ENCODE results near the gene NDUFS2.

Gene NDUFS2

DNA sequence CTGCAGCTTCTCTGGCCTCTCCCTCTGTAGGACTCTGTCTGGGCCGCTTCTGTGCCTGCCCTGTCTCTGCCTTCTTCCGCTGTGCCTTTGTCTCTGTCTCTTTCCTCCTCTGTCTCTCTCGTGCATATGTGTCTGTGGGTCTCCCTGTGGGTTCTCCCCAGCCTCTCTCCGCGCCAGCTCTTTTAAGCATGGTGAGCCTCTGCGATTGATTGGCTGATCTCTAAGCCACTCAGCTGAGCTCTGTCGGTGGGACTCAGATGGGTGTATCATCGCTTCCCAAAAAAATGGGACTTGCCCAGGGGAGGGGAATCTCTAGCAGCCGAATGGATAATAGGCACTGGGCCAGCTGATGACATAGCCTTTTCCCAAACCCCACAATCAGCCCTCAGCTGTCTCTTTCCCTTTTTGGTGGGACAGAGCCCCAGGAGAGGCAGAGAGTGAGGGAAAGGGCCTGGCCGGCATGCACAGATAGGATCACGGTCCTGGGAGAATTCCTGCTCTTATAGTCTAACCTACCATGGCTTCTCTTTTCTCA, 3.2 kb upstream of the NDUFS2 start, which contains the start of gene ADAMTS4:
ADAMTS4 (minus strand) TSS at position 158 of the 535 bp plus-strand sequence. CDS start 427 bp downstream, outside the sequence.
- H3K36me3 ChIP-seq, result no peaks in the 10 kb centered on the region
- DNase-seq, result no peak
- peaks cover 39% of the 10 kb centered on the region for H3K4me1 ChIP-seq
- no peaks in the 10 kb centered on the region for H3K27me3 ChIP-seq
- H3K4me3 ChIP-seq (ENCODE audit: low read depth, low read length), result peak within 1 kb of the TSS; percentile 34
- TF ChIP-seq, protein P1, sequence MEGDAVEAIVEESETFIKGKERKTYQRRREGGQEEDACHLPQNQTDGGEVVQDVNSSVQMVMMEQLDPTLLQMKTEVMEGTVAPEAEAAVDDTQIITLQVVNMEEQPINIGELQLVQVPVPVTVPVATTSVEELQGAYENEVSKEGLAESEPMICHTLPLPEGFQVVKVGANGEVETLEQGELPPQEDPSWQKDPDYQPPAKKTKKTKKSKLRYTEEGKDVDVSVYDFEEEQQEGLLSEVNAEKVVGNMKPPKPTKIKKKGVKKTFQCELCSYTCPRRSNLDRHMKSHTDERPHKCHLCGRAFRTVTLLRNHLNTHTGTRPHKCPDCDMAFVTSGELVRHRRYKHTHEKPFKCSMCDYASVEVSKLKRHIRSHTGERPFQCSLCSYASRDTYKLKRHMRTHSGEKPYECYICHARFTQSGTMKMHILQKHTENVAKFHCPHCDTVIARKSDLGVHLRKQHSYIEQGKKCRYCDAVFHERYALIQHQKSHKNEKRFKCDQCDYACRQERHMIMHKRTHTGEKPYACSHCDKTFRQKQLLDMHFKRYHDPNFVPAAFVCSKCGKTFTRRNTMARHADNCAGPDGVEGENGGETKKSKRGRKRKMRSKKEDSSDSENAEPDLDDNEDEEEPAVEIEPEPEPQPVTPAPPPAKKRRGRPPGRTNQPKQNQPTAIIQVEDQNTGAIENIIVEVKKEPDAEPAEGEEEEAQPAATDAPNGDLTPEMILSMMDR (IDR thresholded peaks at IDR 0.05; ENCODE audit: low read depth, low read length), result no peak
- H3K9me3 ChIP-seq, result no peaks in the 10 kb centered on the region

DNA sequence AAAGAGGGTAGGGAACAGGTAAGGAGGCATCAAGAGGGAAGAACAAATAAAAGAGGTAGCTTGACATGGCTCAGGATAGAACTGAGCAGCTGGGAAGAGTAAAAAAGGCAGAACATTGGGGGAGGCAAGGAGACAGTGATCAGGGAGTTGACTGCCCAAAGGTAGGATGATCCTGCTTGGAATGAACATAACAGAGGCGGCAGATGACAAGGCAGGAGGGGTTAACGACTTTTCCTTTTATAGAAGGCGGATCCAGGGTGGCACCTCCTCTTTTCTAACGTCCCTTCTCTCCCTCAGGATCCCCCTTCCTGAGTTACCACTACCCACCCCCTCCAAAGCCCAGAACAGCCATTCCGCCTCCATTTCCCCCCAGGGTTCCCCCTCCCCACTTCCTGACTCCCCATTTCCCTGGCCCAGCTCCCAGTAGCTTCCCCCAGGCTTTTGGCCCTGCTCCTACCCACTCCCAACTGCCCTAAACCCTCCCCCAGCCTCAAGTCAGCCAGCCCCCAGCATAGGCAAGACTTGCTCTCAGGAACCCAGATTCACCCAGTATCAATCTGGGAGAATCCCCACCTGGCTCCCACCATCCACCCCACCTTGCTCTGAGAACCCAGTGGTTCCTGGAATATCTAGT, 2.5 kb upstream of the NDUFS2 start:
- Histone ChIP-seq H3K4me1 (peaks cover 39% of the 10 kb centered on the region), H3K36me3 (0 out of 2 replicates have a peak, but pooled peaks cover 3% of the 10 kb centered on the region), H3K9me3 (no peaks in the 10 kb centered on the region), H3K27me3 (no peaks in the 10 kb centered on the region), H3K4me3 (ENCODE audit: low read depth, low read length) (no peak overlapping the region)
- no peak for DNase-seq
- TF ChIP-seq, protein P1 (IDR thresholded peaks at IDR 0.05; ENCODE audit: low read depth, low read length), result no peak

DNA sequence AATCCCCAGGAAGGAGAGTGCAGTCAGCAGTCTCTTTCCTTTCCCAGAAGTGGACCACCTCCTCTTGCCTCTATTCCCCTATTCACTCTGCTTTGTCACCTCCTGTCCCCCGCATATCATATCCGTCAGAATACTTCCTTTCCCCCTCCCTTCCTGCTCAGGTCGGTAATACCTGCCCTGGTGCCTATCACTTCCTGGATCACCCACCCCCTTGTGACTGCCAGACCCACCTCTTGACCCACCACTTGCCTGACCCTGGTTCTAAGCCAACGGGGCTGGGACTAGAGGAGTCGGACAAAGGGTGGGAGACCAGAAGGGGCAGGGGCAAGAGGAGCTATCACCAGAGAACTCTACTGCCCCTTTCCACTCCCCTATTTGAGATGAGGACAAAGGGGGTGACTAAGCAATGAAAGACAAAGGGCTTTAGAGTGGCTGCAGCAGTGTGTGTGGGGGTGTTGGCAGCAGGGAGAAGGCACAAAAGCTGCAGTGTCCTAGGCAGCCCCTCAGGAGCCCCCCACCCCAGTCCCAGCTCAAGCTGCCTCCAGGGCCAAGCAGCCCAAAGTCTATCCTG, 1.7 kb upstream of the NDUFS2 start:
- H3K4me3 ChIP-seq (ENCODE audit: low read depth, low read length), result no peak overlapping the region
- H3K36me3 ChIP-seq, result peaks cover 7% of the 10 kb centered on the region; the same call in 1 of the 2 replicates
- no peaks in the 10 kb centered on the region for H3K27me3 ChIP-seq
- TF ChIP-seq, protein P1 (IDR thresholded peaks at IDR 0.05; ENCODE audit: low read depth, low read length), result no peak
- H3K4me1 ChIP-seq, result peaks cover 39% of the 10 kb centered on the region
- no peak for DNase-seq
- no peaks in the 10 kb centered on the region for H3K9me3 ChIP-seq

DNA sequence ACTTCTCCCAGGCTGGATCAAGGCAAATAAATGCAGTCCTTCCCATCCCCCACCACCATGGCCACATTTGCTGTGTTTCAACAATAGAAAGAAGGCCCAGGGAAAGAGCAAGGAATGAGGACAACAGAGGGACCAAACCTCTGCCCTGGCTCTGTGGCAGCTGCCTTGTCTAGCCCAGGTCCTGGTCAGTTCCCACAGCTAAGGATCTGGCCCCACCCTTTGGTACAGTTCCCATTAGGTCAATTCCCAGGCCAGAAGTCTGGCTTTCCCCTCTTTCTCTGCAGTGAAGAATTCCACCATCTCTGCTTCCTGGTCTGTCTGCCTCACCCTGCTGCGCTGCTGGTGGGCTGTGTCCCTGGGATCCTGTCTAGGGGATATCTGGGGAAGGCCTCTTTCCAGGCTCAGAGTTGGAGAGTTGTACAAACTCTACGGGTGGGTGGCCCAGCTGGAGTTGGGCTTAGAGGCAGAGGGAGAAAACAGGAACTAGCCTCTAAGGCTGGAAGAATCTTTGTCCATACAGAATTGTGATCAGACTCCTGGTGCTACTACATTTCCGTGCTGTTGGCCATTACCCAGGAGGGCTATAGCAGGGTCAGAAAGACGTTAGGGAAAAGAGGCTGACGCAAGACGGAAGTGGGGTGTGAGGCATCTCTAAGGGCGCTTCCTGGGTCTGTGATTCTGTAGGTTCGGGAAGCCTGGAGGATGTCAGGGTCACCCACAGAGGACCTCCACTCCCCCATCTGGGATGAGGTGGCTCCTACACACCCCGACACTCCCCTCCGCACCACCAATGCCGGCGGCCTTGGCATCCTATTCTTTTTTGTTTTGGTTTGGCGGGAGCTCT, 953 bp upstream of the NDUFS2 start:
- no peak for DNase-seq
- Histone ChIP-seq H3K9me3 (no peaks in the 10 kb centered on the region), H3K4me1 (peaks cover 39% of the 10 kb centered on the region), H3K27me3 (no peaks in the 10 kb centered on the region), H3K36me3 (peaks cover 8% of the 10 kb centered on the region), H3K4me3 (ENCODE audit: low read depth, low read length) (peak overlapping the region; percentile 67)
- TF ChIP-seq, protein P1 (IDR thresholded peaks at IDR 0.05; ENCODE audit: low read depth, low read length), result no peak

DNA sequence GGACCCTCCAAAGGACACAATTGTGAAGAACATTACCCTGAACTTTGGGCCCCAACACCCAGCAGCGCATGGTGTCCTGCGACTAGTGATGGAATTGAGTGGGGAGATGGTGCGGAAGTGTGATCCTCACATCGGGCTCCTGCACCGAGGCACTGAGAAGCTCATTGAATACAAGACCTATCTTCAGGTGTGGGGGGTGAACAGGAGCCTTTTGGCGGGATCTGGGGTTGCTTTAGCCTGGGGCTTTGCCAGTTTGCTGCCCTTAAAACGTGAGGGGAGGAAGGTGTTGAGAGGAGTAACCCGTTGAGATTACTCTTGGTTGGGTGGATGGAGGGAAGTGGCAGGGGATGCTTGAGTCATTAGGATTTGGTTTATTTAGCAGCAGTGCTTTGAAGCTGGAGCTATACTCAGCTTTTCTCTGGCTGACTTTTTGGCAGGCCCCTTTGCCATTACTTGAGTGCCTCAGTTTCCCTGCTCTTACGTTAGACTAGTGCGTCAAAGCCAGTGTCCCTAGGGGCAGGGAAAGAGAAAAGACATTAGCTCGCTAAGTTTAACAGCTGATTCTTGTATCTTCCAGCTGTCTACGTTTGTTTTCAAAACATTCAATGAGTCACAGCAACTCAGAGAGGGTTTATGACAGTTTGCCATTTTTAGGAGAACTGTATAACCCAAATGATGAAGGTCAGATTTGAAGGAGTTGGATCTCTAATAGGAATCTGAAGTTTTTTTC, 4.4 kb downstream of the NDUFS2 start:
- TF ChIP-seq, protein P1 (IDR thresholded peaks at IDR 0.05; ENCODE audit: low read depth, low read length), result no peak
- Histone ChIP-seq H3K36me3 (peaks cover 54% of the 10 kb centered on the region), H3K9me3 (no peaks in the 10 kb centered on the region), H3K4me3 (ENCODE audit: low read depth, low read length) (no peak overlapping the region), H3K27me3 (no peaks in the 10 kb centered on the region), H3K4me1 (peaks cover under 1% of the 10 kb centered on the region; the same call in 1 of the 2 replicates)
- no peak for DNase-seq

Data from BE2C (cell line).